ENCODE results near the gene NOS3. TPM values are rescaled to one million over a fixed set of nuclear protein-coding genes. Genes with fewer than 3 reads are reported as not detected.

The NOS3 gene
- total RNA-seq, 1 experiment from 2014 or later = 0.66 TPM

DNA sequence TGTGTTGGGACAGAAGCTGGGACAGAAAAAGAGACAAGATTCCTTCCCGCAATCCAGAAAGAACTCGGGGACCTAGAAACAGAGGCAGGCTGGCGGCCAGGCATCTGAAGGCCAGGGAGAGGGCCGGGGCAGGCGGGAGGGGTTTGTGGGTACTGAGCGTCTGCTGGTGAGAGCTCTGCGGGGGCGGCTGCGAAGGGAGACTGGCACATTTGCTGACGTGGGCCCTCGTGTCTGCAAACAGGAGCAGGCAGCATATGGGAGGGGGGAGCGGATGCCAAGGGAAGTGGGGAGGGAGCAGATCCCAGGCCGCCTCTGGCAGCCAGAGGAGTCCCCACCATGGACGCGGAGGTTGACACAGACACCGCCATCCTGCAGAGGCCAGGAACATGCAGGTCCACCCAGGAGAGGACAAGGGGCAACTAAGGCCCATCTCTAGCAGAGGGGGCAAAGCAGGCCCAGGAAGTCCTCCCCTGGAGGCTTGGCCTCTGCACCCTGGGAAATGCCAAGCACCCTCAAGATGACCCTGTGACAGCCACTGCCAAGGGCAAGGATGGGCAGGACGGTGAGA, 44.9 kb upstream of the NOS3 start:
- CTCF ChIA-PET = no interaction called here
- no peak for TF ChIP-seq EZH2 (IDR thresholded peaks at IDR 0.05; ENCODE audit: low read length, unreplicated experiment)
- no peak for TF ChIP-seq EZH2phosphoT487 (IDR thresholded peaks at IDR 0.05; ENCODE audit: borderline replicate concordance, low read length)
- TF ChIP-seq CTCF (conservative IDR thresholded peaks at IDR 0.05; ENCODE audit: low read depth, low read length) = no peak
- no peak overlapping the region for H3K27ac ChIP-seq (ENCODE audit: low read length)
- no peaks in the 10 kb centered on the region for H3K27me3 ChIP-seq (ENCODE audit: low read length)
- H3K9ac ChIP-seq (ENCODE audit: low read length) = no peak overlapping the region
- no TSS peak for BruUV-seq (replicated peaks)
- no peaks in the 10 kb centered on the region for H3F3A ChIP-seq (ENCODE audit: low read length, unreplicated experiment)
- H3K4me2 ChIP-seq (ENCODE audit: low read length) = no peak overlapping the region
- H3K9me3 ChIP-seq (ENCODE audit: low read length) = no peaks in the 10 kb centered on the region
- intact Hi-C loops (cut with micrococcal nuclease) = no loop called here
- no peaks in the 10 kb centered on the region for H4K20me1 ChIP-seq (ENCODE audit: low read length)
- no peaks in the 10 kb centered on the region for H3K9me2 ChIP-seq (replicated peaks; ENCODE audit: low read length)
- no peaks in the 10 kb centered on the region for H3K79me2 ChIP-seq (ENCODE audit: low read length)
- no peak overlapping the region for H3K4me3 ChIP-seq (ENCODE audit: low read length)
- H3K36me3 ChIP-seq (ENCODE audit: low read depth, low read length) = no peaks in the 10 kb centered on the region
- POLR2A ChIA-PET (ENCODE audit: unreplicated experiment) = no interaction called here
- no peak for DNase-seq
- no peaks in the 10 kb centered on the region for H3K4me1 ChIP-seq (ENCODE audit: insufficient read depth, low read length)
- H2AFZ ChIP-seq (ENCODE audit: low read length) = no peak overlapping the region
- no peak for ATAC-seq

GRCh38 chr7:150946421-150947240, 44.2 kb upstream of the NOS3 start:
- CTCF ChIA-PET = interaction anchor here (0.6 kb wide), 1 partner anchor 45 kb away, joined by 4 read pairs; no protein-coding TSS in a partner anchor
- intact Hi-C loops (cut with micrococcal nuclease) = no loop called here
- no peak for DNase-seq

More at GRCh38 chr7:150946421-150947240, 44.2 kb upstream of the NOS3 start:
- TF ChIP-seq EZH2 (IDR thresholded peaks at IDR 0.05; ENCODE audit: low read length, unreplicated experiment) (no peak), EZH2phosphoT487 (IDR thresholded peaks at IDR 0.05; ENCODE audit: borderline replicate concordance, low read length) (no peak), CTCF (conservative IDR thresholded peaks at IDR 0.05; ENCODE audit: low read depth, low read length) (no peak)
- Histone ChIP-seq H2AFZ (ENCODE audit: low read length) (no peak overlapping the region), H3K27me3 (ENCODE audit: low read length) (no peaks in the 10 kb centered on the region), H3K79me2 (ENCODE audit: low read length) (no peaks in the 10 kb centered on the region), H3K9ac (ENCODE audit: low read length) (no peak overlapping the region), H3K4me3 (ENCODE audit: low read length) (no peak overlapping the region), H3K4me1 (ENCODE audit: insufficient read depth, low read length) (no peaks in the 10 kb centered on the region), H3K4me2 (ENCODE audit: low read length) (no peak overlapping the region), H3K9me2 (replicated peaks; ENCODE audit: low read length) (no peaks in the 10 kb centered on the region), H4K20me1 (ENCODE audit: low read length) (no peaks in the 10 kb centered on the region), H3F3A (ENCODE audit: low read length, unreplicated experiment) (no peaks in the 10 kb centered on the region), H3K9me3 (ENCODE audit: low read length) (no peaks in the 10 kb centered on the region), H3K36me3 (ENCODE audit: low read depth, low read length) (no peaks in the 10 kb centered on the region), H3K27ac (ENCODE audit: low read length) (no peak overlapping the region)
- ATAC-seq = no peak
- POLR2A ChIA-PET (ENCODE audit: unreplicated experiment) = no interaction called here
- no TSS peak for BruUV-seq (replicated peaks)
